Right cardiac atrium (tissue), 5 donors: ENCODE measurements around the gene SRD5A1. TPM values are rescaled to one million over a fixed set of nuclear protein-coding genes. Genes with fewer than 3 reads are reported as not detected.

Source experiments
- ATAC-seq, 2 donors: fragments of 200-7000 bp; cut with Tn5 transposase; one replicate each; pipeline versions ENCODE4 v1.8.0 to v1.9.1; 2020; ENCODE audit warnings: moderate library complexity in 2 of 2, mild to moderate bottlenecking in 1 of 2
- DNase-seq, 3 donors: peaks; one replicate each; pipeline ENCODE4 v3.0.0-alpha.2; 2020
- H3K27ac ChIP-seq: one replicate; pipeline ENCODE4 v1.5.1; 2013; ENCODE audit warnings: mild to moderate bottlenecking, low read length, control low read depth, moderate library complexity
- H3K27me3 ChIP-seq: one replicate; pipeline ENCODE4 v1.6.1; 2013; ENCODE audit not compliant: control insufficient read depth, insufficient read depth
- H3K4me1 ChIP-seq: one replicate; pipeline ENCODE4 v1.6.1; 2013; ENCODE audit warnings: low read length; ENCODE audit not compliant: control insufficient read depth, insufficient read depth
- H3K4me3 ChIP-seq: one replicate; pipeline ENCODE4 v1.5.1; 2013; ENCODE audit warnings: low read length, control low read depth
- H3K9me3 ChIP-seq: one replicate; pipeline ENCODE4 v1.6.1; 2013; ENCODE audit warnings: low read length; ENCODE audit not compliant: control insufficient read depth
- WGBS: extraction: QIAGEN DNeasy Blood & Tissue Kit; methylation state at CpG from one replicate; pipeline ENCODE4 v1.1.7; 2013; 5-methylcytosine and 5-hydroxymethylcytosine counted together
- intact Hi-C, 4 donors: fragments of 100-400 bp; cut with DNase I; formaldehyde crosslinking; loops; one replicate each; pipeline versions ENCODE4 v1.11.0 to v1.14.0; 2022 to 2023
- polyA plus RNA-seq: library from polyadenylated mRNA; stranded (reverse); fragments of 200-250 nt; gene quantifications from one replicate; pipeline ENCODE4 v1.2.3, GENCODE V29; 2013
- total RNA-seq, 4 donors: library from RNA; stranded (reverse); fragmentation: NEBNext Ultra II Directional; extraction: Animal tissue kit (Norgen Biotek cat#: 25700); gene quantifications; one replicate each; pipeline ENCODE4 v1.2.1, GENCODE V29; 2021
- donor health status: healthy with polysubstance abuse.
- donor health status: DM: no; HTN: yes; CAD: no.
- donor health status: DM: no; HTN: no; CAD: no.
- donor health status: DM: no; HTN: yes; CAD: no; lungs with severe emphysema.
- donor health status: DM: yes; HTN: yes; CAD: no.

Gene SRD5A1
- total and polyA plus RNA-seq, 5 donors, result 1.4 to 3.0 (median 2.9) TPM

- DNase-seq (no peak), ATAC-seq (no peak)
- Histone ChIP-seq H3K27me3 (no peaks in the 10 kb centered on the region), H3K4me3 (no peak overlapping the region), H3K4me1 (no peaks in the 10 kb centered on the region), H3K9me3 (peaks cover 17% of the 10 kb centered on the region), H3K27ac (no peak overlapping the region)
- WGBS, result 88% methylated on average over 10 of the region's 10 CpGs
- intact Hi-C loops, result loop anchor here in 1 of 4 donors (10.0 kb wide), 1 partner anchor 88 kb away; the partner anchor contains the start of gene TENT4A
Measured at GRCh38 chr5:6626508-6626907, 6.7 kb upstream of the SRD5A1 start.

GRCh38 chr5:6631441-6631840 lies 1.8 kb upstream of the SRD5A1 start:
- Histone ChIP-seq H3K4me3 (no peak overlapping the region), H3K9me3 (peaks cover 5% of the 10 kb centered on the region), H3K27ac (no peak overlapping the region), H3K4me1 (peaks cover 1% of the 10 kb centered on the region), H3K27me3 (no peaks in the 10 kb centered on the region)
- ATAC-seq, result no peak
- DNase-seq, result no peak
- 80% methylated on average over 4 of the region's 4 CpGs for WGBS
- intact Hi-C loops, result loop anchor here in 3 of 4 donors (5.0 to 10.0 kb wide), 4 partner anchors 73 to 116 kb away; no protein-coding TSS in a partner anchor

GRCh38 chr5:6632324-6632887 lies 834 bp upstream of the SRD5A1 start:
- DNase-seq (no peak), ATAC-seq (peak in 1 of 2 donors; percentile 65)
- under 1% methylated on average over 33 of the region's 33 CpGs for WGBS
- intact Hi-C loops, result loop anchor here in 3 of 4 donors (5.0 to 10.0 kb wide), 4 partner anchors 72 to 115 kb away; no protein-coding TSS in a partner anchor
- Histone ChIP-seq H3K27ac (peak overlapping the region; percentile 83), H3K9me3 (peaks cover 3% of the 10 kb centered on the region), H3K27me3 (no peaks in the 10 kb centered on the region), H3K4me1 (peaks cover 1% of the 10 kb centered on the region), H3K4me3 (peak overlapping the region; percentile 62)

GRCh38 chr5:6633469-6634245 lies 417 bp downstream of the SRD5A1 start:
- ATAC-seq, result peak; percentile 69 to 74
- Histone ChIP-seq H3K27me3 (no peaks in the 10 kb centered on the region), H3K4me3 (peak overlapping the region; percentile 62), H3K4me1 (peaks cover 1% of the 10 kb centered on the region), H3K9me3 (peaks cover 3% of the 10 kb centered on the region), H3K27ac (no peak overlapping the region)
- WGBS, result under 1% methylated on average over 75 of the region's 75 CpGs
- intact Hi-C loops, result loop anchor here in 3 of 4 donors (5.0 to 10.0 kb wide), 4 partner anchors 71 to 114 kb away; no protein-coding TSS in a partner anchor
- DNase-seq, result no peak

GRCh38 chr5:6634306-6634705 lies 1.1 kb downstream of the SRD5A1 start:
- peaks cover 3% of the 10 kb centered on the region for H3K9me3 ChIP-seq
- DNase-seq (no peak), ATAC-seq (no peak)
- peaks cover 1% of the 10 kb centered on the region for H3K4me1 ChIP-seq
- intact Hi-C loops, result loop anchor here in 3 of 4 donors (5.0 to 10.0 kb wide), 4 partner anchors 70 to 113 kb away; no protein-coding TSS in a partner anchor
- peak overlapping the region; percentile 62 for H3K4me3 ChIP-seq
- H3K27ac ChIP-seq, result no peak overlapping the region
- WGBS, result 15% methylated on average over 6 of the region's 6 CpGs
- H3K27me3 ChIP-seq, result no peaks in the 10 kb centered on the region

- ATAC-seq, result no peak
- no peak overlapping the region for H3K4me3 ChIP-seq
- peaks cover 3% of the 10 kb centered on the region for H3K9me3 ChIP-seq
- H3K4me1 ChIP-seq, result peaks cover 1% of the 10 kb centered on the region
- DNase-seq, result no peak
- no peaks in the 10 kb centered on the region for H3K27me3 ChIP-seq
- H3K27ac ChIP-seq, result no peak overlapping the region
- intact Hi-C loops, result loop anchor here in 3 of 4 donors (5.0 to 10.0 kb wide), 4 partner anchors 70 to 112 kb away; no protein-coding TSS in a partner anchor
- 75% methylated on average over 5 of the region's 5 CpGs for WGBS
Measured at GRCh38 chr5:6634788-6635430, 1.7 kb downstream of the SRD5A1 start.

- Histone ChIP-seq H3K27me3 (no peaks in the 10 kb centered on the region), H3K4me1 (peaks cover 1% of the 10 kb centered on the region), H3K9me3 (peaks cover 1% of the 10 kb centered on the region), H3K27ac (no peak overlapping the region), H3K4me3 (no peak overlapping the region)
- ATAC-seq (no peak), DNase-seq (no peak)
- intact Hi-C loops, result loop anchor here in 2 of 4 donors (10.0 kb wide), 2 partner anchors 69 to 109 kb away; no protein-coding TSS in a partner anchor
- 56% methylated on average over 5 of the region's 5 CpGs for WGBS
Measured at GRCh38 chr5:6636293-6636692, 3.1 kb downstream of the SRD5A1 start.

- 89% methylated on average over 10 of the region's 10 CpGs for WGBS
- intact Hi-C loops, result loop anchor here in 2 of 4 donors (10.0 kb wide), 2 partner anchors 68 to 108 kb away; no protein-coding TSS in a partner anchor
- ATAC-seq (no peak), DNase-seq (no peak)
- no peak overlapping the region for H3K27ac ChIP-seq
- H3K27me3 ChIP-seq, result no peaks in the 10 kb centered on the region
- peaks cover 1% of the 10 kb centered on the region for H3K4me1 ChIP-seq
- H3K4me3 ChIP-seq, result no peak overlapping the region
- no peaks in the 10 kb centered on the region for H3K9me3 ChIP-seq
Measured at GRCh38 chr5:6637022-6637421, 3.8 kb downstream of the SRD5A1 start.

- no peak for DNase-seq
- peaks cover 1% of the 10 kb centered on the region for H3K4me1 ChIP-seq
- no peaks in the 10 kb centered on the region for H3K9me3 ChIP-seq
- no peaks in the 10 kb centered on the region for H3K27me3 ChIP-seq
- no peak for ATAC-seq
- intact Hi-C loops, result loop anchor here in 2 of 4 donors (10.0 kb wide), 2 partner anchors 67 to 107 kb away; no protein-coding TSS in a partner anchor
- H3K4me3 ChIP-seq, result no peak overlapping the region
- 80% methylated on average over 6 of the region's 6 CpGs for WGBS
- no peak overlapping the region for H3K27ac ChIP-seq
Measured at GRCh38 chr5:6637590-6637989, 4.3 kb downstream of the SRD5A1 start.

- DNase-seq (no peak), ATAC-seq (no peak)
- Histone ChIP-seq H3K9me3 (no peaks in the 10 kb centered on the region), H3K27me3 (no peaks in the 10 kb centered on the region), H3K4me1 (peaks cover 1% of the 10 kb centered on the region), H3K27ac (no peak overlapping the region), H3K4me3 (no peak overlapping the region)
- intact Hi-C loops, result loop anchor here in 2 of 4 donors (10.0 kb wide), 2 partner anchors 67 to 107 kb away; no protein-coding TSS in a partner anchor
- 65% methylated on average over 4 of the region's 4 CpGs for WGBS
Measured at GRCh38 chr5:6638236-6638635, 5.0 kb downstream of the SRD5A1 start.
